DND-41 (cell line): ENCODE data around the gene STARD8.

Source experiments
- ATAC-seq: fragments of 200-7000 bp; cut with Tn5 transposase; 3 replicates; pipeline ENCODE4 v1.9.1; 2021; ENCODE audit warnings: low read depth; ENCODE audit not compliant: insufficient read depth
- DNase-seq: peaks from one replicate; pipeline ENCODE4 v3.0.0-alpha.2; 2020
- H2AFZ ChIP-seq: 2 replicates; pipeline ENCODE4 v1.6.0; 2012; ENCODE audit warnings: low read depth, low read length
- H3K27ac ChIP-seq: 2 replicates; pipeline ENCODE4 v1.5.1; 2012; ENCODE audit warnings: low read length, inconsistent platforms
- H3K27me3 ChIP-seq: fragments of 200-600 bp; sonication (generic); 2 replicates; pipeline ENCODE4 v1.6.0; 2012; ENCODE audit warnings: low read length, mild to moderate bottlenecking, inconsistent platforms; ENCODE audit not compliant: insufficient read depth, poor library complexity
- H3K36me3 ChIP-seq: 2 replicates; pipeline ENCODE4 v1.5.1; 2012; ENCODE audit warnings: low read length, inconsistent platforms; ENCODE audit not compliant: insufficient read depth
- H3K4me1 ChIP-seq: 2 replicates; pipeline ENCODE4 v1.5.1; 2012; ENCODE audit warnings: mild to moderate bottlenecking, low read length; ENCODE audit not compliant: insufficient read depth
- H3K4me2 ChIP-seq: 2 replicates; pipeline ENCODE4 v1.6.0; 2012; ENCODE audit warnings: mild to moderate bottlenecking, moderate library complexity, low read length, inconsistent platforms; ENCODE audit not compliant: insufficient read depth
- H3K4me3 ChIP-seq, 2 experiments: fragments of 200-600 bp in 1 of 2; shearing (Covaris generic) in 1 of 2; 2 replicates each; pipeline ENCODE4 v1.5.1; 2012 to 2016; ENCODE audit warnings: inconsistent platforms in 2 of 2, low read length in 2 of 2, mild to moderate bottlenecking in 2 of 2, low read depth in 1 of 2, moderate library complexity in 1 of 2
- H3K79me2 ChIP-seq: 2 replicates; pipeline ENCODE4 v1.6.0; 2012; ENCODE audit warnings: low read length, inconsistent platforms; ENCODE audit not compliant: insufficient read depth
- H3K9ac ChIP-seq: 2 replicates; pipeline ENCODE4 v1.6.0; 2012; ENCODE audit warnings: low read depth, mild to moderate bottlenecking, inconsistent platforms, low read length, moderate library complexity
- H3K9me3 ChIP-seq: 2 replicates; pipeline ENCODE4 v1.5.1; 2012; ENCODE audit warnings: low read length, moderate library complexity, mild to moderate bottlenecking, inconsistent platforms; ENCODE audit not compliant: insufficient read depth, severe bottlenecking
- H4K20me1 ChIP-seq: 2 replicates; pipeline ENCODE4 v1.6.0; 2012; ENCODE audit warnings: low read length; ENCODE audit not compliant: insufficient read depth
- EZH2 ChIP-seq: IDR thresholded peaks from 3 replicates; pipeline ENCODE4 v1.6.1; 2012; ENCODE audit warnings: borderline replicate concordance, low read depth, mild to moderate bottlenecking, moderate library complexity, low read length, inconsistent platforms; ENCODE audit not compliant: severe bottlenecking
- TF ChIP-seq, protein P1 (sequence below): IDR thresholded peaks from 2 replicates; pipeline ENCODE4 v1.5.1; 2012; ENCODE audit warnings: borderline replicate concordance, low read length, moderate library complexity, mild to moderate bottlenecking; ENCODE audit not compliant: poor library complexity, severe bottlenecking; ENCODE audit errors: extremely low read depth

The STARD8 gene

DNA sequence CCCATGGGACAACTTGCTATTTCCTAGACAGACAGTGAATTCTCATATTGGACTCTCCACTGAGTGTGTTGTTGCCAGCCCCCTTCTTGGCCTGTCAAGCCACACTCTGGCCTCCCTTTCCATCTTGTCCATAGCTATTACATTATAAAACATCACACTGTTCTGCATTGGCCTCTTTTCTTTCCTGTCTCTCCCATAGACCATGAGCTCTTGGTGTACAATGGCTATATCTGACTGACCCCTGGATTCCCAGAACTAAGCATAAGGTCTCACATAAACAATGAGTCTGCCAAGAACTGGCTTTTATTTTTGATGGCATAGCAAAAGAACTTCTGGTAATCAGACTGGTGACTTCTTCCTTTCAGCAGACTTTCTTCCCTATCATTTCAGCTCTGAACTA is 23.8 kb downstream of the STARD8 start:
- no peak for DNase-seq
- no peak for TF ChIP-seq EZH2
- H4K20me1 ChIP-seq, result no peaks in the 10 kb centered on the region
- no peak overlapping the region for H3K27ac ChIP-seq
- H2AFZ ChIP-seq, result no peak overlapping the region
- no peak overlapping the region for H3K4me3 ChIP-seq
- ATAC-seq, result no peak
- H3K4me1 ChIP-seq, result no peaks in the 10 kb centered on the region
- no peaks in the 10 kb centered on the region for H3K9me3 ChIP-seq
- no peak overlapping the region for H3K4me2 ChIP-seq
- no peak overlapping the region for H3K9ac ChIP-seq
- H3K36me3 ChIP-seq, result no peaks in the 10 kb centered on the region
- no peaks in the 10 kb centered on the region for H3K27me3 ChIP-seq
- no peaks in the 10 kb centered on the region for H3K79me2 ChIP-seq

DNA sequence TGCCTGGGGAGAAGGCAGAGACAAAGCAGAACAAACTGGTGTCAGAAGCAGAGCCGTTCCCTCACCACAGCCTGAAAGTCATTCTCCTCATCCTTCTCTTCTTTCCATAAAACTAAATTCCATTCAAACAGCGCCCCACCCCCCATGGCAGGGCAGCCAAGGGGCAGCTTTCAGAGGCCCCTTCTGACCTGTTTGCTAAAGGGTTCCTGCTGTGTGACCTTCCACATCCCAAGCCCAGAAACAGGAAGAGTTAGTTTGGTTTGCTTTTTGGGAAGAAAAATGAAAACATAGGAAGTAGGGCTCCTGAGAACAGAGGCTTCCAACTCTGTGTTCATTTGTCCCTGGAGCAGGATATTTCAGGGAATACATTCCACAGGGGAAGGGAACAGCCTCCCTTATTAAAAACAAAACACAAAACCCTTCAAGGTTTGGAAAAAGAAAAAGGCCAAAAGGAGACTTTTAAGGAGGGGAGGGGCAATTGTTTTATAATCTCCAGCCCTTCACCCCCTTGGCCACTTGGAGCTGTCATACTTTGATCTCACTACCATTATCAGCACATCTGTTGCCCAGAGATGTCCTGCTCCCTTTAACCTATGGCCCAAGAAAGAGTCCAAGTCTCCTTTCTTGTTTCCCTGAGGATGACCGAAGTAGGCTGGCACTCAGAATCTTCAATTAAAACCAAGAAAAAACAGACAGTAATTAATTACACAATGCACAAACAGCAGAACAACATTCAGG is 25.3 kb downstream of the STARD8 start:
- H3K9ac ChIP-seq, result no peak overlapping the region
- H3K27ac ChIP-seq, result no peak overlapping the region
- no peaks in the 10 kb centered on the region for H3K27me3 ChIP-seq
- H3K4me2 ChIP-seq, result no peak overlapping the region
- no peaks in the 10 kb centered on the region for H4K20me1 ChIP-seq
- no peak for TF ChIP-seq EZH2
- TF ChIP-seq, protein P1, sequence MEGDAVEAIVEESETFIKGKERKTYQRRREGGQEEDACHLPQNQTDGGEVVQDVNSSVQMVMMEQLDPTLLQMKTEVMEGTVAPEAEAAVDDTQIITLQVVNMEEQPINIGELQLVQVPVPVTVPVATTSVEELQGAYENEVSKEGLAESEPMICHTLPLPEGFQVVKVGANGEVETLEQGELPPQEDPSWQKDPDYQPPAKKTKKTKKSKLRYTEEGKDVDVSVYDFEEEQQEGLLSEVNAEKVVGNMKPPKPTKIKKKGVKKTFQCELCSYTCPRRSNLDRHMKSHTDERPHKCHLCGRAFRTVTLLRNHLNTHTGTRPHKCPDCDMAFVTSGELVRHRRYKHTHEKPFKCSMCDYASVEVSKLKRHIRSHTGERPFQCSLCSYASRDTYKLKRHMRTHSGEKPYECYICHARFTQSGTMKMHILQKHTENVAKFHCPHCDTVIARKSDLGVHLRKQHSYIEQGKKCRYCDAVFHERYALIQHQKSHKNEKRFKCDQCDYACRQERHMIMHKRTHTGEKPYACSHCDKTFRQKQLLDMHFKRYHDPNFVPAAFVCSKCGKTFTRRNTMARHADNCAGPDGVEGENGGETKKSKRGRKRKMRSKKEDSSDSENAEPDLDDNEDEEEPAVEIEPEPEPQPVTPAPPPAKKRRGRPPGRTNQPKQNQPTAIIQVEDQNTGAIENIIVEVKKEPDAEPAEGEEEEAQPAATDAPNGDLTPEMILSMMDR, result no peak
- no peaks in the 10 kb centered on the region for H3K4me1 ChIP-seq
- H3K79me2 ChIP-seq, result no peaks in the 10 kb centered on the region
- no peaks in the 10 kb centered on the region for H3K9me3 ChIP-seq
- no peak for DNase-seq
- no peak for ATAC-seq
- H3K36me3 ChIP-seq, result no peaks in the 10 kb centered on the region
- H3K4me3 ChIP-seq, result no peak overlapping the region
- H2AFZ ChIP-seq, result no peak overlapping the region

DNA sequence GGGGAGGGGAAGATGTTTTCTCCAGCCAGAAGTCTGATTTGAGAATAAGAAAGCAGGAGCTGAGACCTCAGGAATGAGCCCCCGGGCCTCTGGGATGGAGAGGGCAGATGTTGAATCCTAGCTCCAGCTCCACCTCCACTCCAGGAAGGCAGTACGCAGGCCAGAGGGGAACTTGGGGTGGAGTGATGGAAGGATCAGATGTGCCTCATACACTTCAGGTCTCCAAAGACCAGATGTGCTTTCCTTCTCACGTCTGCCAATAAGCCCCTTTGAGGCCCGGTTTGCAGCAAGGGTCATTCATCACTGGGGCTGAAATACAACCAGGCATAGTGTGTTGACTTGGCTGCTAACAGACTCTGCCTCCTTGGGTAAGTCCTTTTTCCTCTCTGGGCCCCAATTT is 28.1 kb downstream of the STARD8 start:
- no peak for DNase-seq
- ATAC-seq, result no peak
- H3K4me2 ChIP-seq, result no peak overlapping the region

DNA sequence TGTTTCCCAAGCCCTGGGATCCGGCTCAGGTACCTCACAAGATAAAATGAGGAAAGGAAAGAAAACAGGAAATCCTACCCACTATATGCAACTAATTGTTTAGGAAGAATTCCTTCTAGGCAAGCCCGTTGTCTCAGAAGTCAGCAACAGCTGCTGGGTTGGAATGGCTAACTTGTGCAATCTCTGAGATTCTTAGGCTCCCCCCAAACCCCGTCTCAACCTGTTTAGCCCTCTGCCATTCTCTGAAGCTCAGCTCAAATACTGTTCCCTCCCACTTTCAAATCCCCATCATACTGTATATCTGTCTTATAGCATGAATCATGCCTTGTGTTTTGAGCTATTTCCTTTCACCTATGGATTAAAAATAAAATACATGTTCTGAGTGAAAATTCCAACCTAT is 28.9 kb downstream of the STARD8 start:
- Histone ChIP-seq H3K36me3 (no peaks in the 10 kb centered on the region), H3K4me1 (no peaks in the 10 kb centered on the region), H4K20me1 (no peaks in the 10 kb centered on the region), H3K27me3 (no peaks in the 10 kb centered on the region), H3K79me2 (no peaks in the 10 kb centered on the region), H3K9ac (no peak overlapping the region), H3K9me3 (no peaks in the 10 kb centered on the region), H3K4me3 (no peak overlapping the region), H2AFZ (no peak overlapping the region), H3K4me2 (no peak overlapping the region), H3K27ac (no peak overlapping the region)
- no peak for TF ChIP-seq EZH2
- TF ChIP-seq, protein P1, result no peak
- no peak for ATAC-seq
- DNase-seq, result no peak

More for the DNA sequence above, 28.1 kb downstream of the STARD8 start:
- Histone ChIP-seq H3K4me3 (no peak overlapping the region), H3K9ac (no peak overlapping the region), H3K36me3 (no peaks in the 10 kb centered on the region), H2AFZ (no peak overlapping the region), H4K20me1 (no peaks in the 10 kb centered on the region), H3K27me3 (no peaks in the 10 kb centered on the region), H3K9me3 (no peaks in the 10 kb centered on the region), H3K79me2 (no peaks in the 10 kb centered on the region), H3K4me1 (no peaks in the 10 kb centered on the region), H3K27ac (no peak overlapping the region)
- TF ChIP-seq, protein P1, result no peak
- no peak for TF ChIP-seq EZH2
